ENCODE measurements around the gene TECTB.

The TECTB gene

GRCh38 chr10:112311481-112311880 is 28.3 kb downstream of the TECTB start:
- no peak for DNase-seq

DNA sequence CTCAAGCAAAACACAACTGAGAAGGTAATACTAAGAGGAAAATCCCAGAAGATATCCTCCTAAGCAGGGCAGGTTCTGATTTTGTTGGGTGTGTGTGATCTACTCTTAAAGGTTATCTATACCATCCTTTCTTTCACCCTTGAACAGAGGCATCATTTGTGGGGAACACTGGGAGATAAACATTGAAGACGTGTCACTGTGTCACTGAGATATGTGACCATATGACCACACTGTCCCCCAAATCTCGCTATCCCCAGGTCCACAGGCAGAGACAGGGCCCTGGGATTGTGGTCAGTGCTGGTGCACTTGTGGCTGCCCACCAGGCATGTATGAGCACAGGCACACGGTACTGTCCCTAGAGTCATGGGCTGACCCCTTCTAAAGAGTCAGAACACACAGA is 30.0 kb downstream of the TECTB start:
- no peak for DNase-seq

DNA sequence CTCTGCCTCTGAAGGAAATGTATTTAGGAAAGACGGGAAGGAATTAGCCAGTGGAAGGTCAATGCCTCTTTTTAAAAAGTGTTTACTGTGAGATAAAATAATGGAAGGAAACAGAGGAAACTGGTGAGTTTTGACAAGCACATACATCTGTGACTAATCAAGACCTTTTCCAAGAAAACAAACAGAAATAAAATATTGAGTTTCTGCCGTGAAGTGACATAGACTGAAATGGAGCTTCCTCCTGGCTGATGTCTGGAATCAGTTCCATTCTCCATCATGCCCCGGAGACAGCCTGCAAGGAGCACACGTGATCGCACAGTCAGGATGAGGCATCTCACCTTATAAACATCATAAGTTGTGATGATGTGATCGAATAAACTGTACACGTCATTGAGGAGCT is 30.7 kb downstream of the TECTB start:
- no peak for DNase-seq

DNA sequence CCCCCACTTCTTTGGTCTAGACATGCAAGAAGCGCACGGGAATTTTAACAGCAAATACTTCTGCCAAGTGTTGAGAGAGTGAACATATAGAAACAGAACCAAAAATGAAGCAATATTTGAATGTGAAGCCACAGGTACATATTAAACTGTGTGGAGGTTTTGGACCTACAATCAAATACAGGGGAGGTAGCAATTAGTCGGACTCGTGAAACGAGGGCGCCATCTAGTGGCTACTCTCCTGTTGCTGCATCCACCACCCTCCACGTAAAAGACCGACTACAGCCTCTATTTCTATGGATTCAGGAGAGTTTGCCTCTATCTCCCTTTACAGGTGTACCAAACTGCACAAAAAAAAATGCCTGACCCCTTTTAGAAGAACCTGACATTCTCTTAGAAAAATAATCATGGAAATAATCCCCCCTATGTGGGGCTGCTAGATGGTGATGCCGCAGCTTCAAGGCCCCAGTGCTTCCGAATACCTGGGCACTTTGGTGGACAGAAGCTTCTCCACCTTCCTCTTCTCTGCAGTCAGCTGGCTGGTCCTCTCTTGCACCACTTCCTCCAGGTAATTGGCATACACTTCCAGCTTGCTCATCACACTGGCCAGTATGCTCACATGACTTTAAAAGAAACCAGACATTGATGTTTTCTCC is 31.7 kb downstream of the TECTB start:
- DNase-seq: peak; percentile 11 to 35

GRCh38 chr10:112327678-112328077 is 44.5 kb downstream of the TECTB start:
- DNase-seq: no peak

GRCh38 chr10:112330162-112330561 is 47.0 kb downstream of the TECTB start:
- DNase-seq: no peak

DNA sequence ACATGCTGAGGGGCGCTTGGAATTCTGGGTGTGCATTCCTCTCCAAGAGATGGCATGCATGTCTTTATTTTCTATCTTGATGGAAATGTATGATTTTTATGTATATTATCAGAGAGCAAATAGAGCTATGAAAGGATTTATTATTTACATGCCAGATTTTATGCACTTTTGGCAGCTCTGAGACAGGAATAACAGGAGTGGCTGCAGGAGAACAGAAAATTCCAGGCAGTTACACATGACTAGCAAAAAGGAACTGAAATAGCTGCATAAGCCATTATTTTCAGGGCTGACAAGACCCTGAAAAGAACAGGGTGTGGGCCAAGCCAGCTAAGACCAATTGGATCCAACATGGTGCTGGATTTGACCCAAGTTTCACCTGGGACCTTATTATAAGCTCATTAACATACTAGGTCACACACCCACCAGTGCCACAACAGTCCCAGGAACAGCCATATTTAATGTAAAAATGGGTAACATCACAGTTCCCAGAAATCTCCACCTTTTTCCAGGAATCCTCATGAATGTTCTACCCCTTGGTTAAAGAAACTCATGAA is 47.5 kb downstream of the TECTB start:
- no peak for DNase-seq

DNA sequence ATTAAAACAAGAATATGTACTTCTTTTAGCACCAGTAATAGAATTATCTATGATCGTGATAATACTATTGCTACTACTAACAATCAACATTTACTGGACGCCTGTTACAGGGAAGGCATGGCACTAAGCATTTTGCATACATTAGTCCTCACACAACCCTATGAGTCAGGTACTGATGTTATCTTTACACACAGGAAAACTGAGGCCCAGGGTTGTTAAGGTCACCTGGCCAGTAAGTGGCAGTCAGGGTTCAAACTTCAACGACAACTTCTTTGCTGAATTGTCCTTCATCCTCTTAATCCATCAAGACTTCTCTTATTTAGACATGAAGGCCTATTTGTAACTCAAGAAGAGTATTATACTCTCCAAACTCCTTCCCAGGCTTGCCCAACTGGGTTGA is 48.8 kb downstream of the TECTB start:
- no peak for DNase-seq

DNA sequence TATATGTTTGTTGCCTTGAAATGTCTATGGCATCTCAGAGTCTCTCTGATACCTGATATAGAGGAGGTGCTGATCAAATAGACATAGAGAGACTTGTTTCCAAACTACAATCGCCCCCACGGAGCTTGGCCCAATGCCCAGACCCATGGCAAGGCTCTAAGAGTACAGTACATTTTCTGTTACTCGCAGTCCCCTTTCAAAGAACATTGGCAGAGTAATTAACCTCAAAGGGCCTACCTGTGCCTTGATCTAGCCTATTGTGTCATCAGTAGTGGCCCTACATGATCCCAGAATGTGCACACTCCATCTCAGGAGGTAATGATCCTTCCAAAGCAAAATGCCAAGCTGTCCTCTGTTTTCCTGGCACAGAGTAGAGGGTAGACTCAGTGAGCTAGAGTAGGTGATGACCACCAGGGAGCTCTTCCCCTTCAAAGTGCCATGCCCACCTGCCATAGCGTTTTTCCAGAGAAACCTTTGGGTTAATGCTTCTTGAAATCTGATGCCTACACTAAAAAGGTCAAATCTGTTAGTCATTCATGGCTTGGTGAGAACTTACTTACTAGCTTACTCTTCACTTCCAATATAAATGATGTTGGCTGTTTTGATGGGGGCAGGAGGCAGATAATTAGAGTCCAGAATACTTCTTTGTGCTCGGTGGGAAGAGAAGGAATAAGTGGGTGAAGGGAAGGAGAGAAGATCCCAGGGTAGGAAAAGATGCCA is 49.5 kb downstream of the TECTB start:
- peak in 1 of 2 experiments; percentile 7 for DNase-seq

DNA sequence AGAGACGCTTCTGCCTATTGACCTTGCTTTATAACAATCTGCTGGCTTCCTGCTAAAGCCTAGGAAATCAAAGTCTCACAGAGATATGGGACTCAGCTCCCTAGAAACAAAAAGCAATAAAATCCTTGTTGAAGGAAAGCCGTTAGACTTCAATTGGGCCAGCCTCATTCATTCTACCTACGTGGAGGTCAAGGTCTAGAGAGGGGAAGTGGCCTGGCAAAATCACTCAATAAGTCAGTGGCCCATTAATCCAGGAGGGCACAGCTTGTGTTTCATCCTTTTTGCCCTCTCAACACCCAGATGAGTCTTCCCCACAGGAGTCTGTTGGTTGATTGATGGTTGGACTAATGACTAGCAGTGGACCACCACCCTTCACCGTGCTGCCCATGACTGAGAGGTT is 50.3 kb downstream of the TECTB start:
- DNase-seq: no peak

DNA sequence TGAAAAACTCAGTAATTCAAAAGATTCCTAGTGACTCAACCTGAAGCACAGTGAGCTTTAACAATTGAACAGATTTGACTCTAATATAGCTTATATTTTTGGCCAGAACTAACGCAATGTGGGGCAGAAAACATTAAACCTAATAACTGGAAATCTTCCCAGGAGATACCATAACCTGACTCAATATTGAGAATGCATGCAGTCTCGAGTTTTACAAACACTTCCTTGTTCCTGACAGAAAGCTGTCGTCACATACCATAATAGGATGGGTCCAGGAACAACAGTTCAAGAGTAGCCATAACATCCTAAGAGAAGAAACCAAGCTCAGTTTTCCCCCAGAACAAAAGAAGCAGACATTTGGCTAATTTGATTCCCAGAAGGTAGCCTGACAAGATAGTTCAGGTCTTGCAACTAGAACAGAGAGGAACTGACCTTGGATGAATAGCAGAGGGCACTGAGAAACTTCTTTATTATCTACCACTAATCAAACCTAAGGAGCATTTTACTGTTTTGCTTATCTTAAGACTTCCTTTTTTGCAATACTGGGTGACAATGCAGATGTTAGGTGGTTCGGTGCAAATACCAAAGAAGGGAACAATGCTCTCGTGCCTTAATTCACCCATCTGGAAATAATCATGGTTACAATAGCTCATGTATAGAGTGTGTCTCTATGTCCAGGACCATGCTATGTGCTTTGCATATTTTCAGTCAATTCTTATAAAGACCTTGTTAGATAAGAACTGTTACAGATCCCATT is 52.1 kb downstream of the TECTB start:
- DNase-seq: no peak

DNA sequence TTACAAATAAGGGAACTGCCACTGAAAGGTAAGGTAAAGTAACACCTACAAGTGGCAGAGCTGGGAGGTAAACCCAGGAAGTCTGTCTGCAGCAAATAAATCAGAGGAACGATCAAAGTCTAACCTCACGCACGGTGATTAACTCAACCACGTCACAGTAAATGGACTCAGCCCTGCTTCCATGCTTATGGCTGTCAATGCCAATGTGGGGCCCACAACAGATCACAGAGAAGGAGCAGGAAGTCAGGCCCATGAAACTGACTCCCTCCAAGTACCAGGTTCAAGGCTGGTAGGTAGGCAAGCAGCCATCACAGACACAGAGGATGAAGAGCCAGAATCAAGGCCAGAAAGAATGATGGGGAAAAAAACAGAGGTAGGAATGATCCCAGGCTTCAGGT is 52.7 kb downstream of the TECTB start:
- DNase-seq: no peak

- DNase-seq: no peak
Measured at GRCh38 chr10:112336556-112337201, 53.5 kb downstream of the TECTB start.

DNA sequence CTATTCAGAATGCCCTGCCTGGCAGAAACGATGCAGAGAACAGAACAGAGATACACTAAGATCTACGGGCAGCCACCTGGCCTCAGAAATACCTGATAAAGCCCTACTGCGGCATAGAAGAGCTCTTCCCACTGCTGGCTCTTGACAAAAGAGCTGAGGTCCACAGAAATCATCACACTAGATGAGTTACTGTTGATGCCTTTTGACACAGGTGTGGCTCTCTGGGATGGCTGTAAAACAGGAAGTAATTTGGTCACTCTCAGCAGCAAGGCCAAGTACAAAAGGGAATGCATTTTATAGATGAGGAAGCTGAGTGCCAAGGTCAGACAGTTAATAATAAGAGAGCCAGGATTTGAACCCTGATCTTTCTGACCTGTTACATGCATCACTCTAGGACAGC is 55.8 kb downstream of the TECTB start:
- DNase-seq: no peak

GRCh38 chr10:112340601-112341000 is 57.4 kb downstream of the TECTB start:
- DNase-seq: no peak

- no peak for DNase-seq
Measured at GRCh38 chr10:112343056-112343806, 60.0 kb downstream of the TECTB start.

DNA sequence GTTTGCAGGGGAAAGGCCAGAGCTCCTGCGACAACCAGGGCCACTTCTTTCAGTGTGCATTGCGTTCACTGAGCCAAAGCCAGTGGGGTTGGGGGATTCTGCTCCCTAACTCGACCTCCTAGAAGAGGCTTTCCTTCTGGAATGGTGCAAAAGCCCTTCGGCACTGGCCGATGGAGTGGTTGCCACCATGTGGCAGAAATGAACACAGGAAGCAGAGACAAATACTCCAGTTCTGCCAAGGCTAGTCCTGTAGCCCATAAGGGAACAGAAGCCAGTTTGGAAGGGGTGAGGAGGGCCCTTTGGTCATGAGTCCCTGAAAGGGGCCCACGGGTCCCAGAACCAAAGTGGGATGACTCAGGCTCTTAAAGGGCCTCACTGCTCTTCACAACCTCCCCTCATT is 61.1 kb downstream of the TECTB start:
- DNase-seq: no peak

DNA sequence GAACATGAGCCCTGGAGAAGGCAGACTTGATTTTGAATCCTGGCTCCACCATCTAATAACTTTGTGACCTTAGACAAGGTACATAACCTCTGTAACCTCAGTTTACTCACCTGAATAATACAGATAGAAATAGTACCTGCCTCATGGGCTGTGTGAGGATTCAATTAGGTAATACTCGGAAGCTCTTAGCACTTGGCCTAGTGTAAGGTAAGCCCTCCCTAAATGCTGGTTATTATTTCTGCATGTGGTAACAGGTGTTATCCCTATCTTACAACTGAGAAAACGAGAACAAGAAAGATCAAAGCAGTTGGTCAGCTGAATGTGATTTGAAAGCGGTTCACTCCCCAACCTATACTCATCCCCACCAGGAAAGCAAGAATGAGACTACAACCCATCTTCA is 62.0 kb downstream of the TECTB start:
- DNase-seq: no peak

GRCh38 chr10:112345743-112346142 is 62.5 kb downstream of the TECTB start:
- DNase-seq: no peak

DNA sequence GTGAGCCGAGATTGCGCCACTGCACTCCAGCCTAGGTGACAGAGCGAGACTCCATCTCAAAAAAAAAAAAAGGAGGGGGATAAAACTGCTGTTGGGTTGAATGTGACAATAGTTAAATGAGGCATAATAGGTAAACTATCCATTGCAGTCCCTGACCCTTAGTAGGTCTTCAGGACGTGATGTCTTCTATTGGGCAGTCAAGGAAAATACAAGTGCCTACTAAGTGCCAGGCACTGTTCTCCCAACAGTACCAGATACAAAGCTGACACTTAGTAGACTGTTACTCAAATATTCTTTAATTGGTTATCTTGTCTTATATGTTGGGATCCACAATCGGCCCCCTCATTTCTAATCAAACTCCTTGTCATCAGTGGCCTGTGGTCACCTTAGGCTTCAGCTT is 63.6 kb downstream of the TECTB start:
- DNase-seq: no peak

DNA sequence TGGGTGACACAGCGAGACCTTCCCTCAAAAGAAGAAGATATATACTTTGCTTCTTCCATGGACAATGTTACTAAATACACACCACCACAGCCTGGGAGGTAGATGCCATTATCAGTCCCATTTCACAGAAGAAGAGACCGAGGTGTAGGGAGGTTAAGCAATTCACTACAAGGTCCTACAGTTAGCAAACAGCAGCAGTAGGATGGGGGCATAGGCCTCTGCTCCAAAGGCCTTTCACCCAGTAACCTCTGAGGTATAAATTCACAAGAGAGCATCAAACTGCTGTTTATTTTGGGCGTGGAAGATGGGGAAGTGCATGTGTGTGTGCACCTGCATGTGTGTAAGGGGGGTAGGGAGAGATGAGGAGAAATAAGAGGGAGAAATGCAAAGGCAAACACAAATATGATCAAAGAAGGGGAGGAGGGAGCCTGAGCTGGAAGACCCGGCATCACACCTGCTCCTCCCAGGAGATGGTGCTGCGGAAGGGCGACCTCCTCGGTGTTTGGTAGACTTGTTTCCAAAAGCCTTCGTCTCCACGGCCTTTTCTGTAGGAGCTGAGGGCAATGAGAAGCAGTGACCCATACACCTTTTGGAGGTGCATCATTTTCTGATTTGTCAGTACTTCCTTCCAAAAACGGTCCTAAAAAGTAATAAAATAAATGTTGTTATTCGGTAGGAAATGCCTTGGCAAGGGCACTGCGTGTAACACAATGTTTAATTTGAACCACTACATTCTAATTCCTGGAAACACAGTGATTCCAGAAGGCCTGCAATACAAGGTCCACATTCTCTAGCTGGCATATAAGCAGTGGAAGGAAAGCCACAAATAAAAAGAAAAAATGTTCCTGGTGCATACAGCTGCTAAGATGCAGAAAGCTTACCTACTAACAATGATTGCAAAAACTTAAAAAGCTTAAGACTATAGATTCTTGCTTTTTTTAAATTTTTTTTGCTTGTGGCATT is 64.8 kb downstream of the TECTB start:
- DNase-seq: no peak

All from SHP77 (cell line).